Raji (cell line): ENCODE results near the gene CAPRIN1.
A peak's percentile ranks its signal among the peaks of the same experiment; 100 is the strongest.

Source experiments
- POLR2A ChIP-seq: IDR thresholded peaks from 2 replicates; pipeline ENCODE4 v1.6.1; 2011; ENCODE audit warnings: low read depth, low read length, control low read depth; ENCODE audit not compliant: insufficient read depth

The CAPRIN1 gene

GRCh38 chr11:34065505-34066203 lies 14.1 kb downstream of the CAPRIN1 start:
- no peak for TF ChIP-seq POLR2A

DNA sequence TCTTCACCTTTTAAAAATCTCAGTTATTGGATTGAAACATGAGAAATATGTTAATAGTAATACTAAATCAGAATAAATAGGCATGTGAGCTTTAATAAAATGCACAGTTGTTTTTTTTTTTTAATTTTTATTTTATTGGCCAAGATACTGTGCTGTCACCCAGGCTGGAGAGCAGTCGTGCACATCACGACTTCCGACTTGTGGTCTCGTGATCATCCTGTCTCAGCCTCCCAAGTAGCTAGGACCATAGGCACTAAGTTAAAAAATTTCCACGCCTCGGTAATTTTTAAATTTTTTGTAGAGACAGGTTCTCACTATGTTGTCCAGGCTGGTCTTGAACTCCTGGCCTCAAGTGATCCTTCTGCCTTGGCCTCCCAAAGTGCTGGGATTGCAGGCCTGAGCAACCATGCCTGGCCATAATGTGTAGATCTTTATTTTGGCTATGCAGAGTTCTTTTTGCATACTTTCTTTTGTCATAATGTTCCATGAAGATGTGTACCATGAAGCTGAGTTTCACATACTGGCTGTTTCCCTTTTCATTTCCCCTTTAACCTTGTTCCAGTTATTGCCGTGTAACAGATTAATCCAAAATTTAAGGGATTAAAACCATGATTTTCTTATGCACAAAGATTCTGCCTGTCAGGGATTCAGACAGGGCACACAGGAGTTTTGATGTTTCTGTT lies 16.0 kb downstream of the CAPRIN1 start:
- TF ChIP-seq POLR2A: no peak

- no peak for TF ChIP-seq POLR2A
Observed at GRCh38 chr11:34068111-34068510, 16.6 kb downstream of the CAPRIN1 start.

DNA sequence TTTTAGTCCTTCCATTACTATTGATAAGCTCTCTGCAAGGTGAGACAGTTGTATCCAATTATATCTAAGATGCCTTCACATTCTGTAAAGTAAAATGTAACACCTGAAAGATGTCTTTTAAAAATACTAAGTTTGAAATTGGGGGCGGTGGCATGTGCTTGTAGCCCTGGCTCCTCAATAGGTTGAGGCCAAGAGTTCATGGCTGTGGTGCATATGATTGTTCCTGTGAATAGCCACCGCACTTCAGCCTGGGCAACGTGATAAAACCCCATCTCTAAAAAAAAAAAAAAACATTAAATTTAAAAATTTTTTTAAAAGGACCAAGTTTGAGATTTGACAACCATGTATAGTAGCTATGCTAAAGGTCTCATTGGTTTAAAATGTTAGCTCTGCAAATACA lies 20.5 kb downstream of the CAPRIN1 start:
- no peak for TF ChIP-seq POLR2A

DNA sequence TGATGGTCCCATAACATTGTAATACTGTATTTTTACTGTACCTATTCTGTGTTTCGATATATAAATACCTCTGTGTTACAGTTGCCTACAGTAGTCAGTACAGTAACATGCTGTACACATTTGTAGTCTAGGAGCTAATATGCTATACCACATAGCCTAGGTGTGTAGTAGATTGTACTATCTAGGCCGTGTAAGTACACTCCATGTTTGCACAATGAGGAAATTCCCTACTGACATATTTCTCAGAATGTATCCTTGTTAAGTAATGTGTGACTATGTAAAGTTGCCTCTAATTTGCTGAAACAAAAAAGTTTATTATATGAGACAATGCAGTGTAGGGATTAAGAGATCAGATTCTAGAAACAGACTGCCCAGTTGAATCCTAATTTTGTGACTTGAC lies 21.3 kb downstream of the CAPRIN1 start:
- no peak for TF ChIP-seq POLR2A

- no peak for TF ChIP-seq POLR2A
Observed at GRCh38 chr11:34074391-34074790, 22.9 kb downstream of the CAPRIN1 start.

GRCh38 chr11:34075178-34075820 lies 23.8 kb downstream of the CAPRIN1 start:
- no peak for TF ChIP-seq POLR2A

GRCh38 chr11:34080609-34081008 lies 29.1 kb downstream of the CAPRIN1 start:
- TF ChIP-seq POLR2A: no peak

DNA sequence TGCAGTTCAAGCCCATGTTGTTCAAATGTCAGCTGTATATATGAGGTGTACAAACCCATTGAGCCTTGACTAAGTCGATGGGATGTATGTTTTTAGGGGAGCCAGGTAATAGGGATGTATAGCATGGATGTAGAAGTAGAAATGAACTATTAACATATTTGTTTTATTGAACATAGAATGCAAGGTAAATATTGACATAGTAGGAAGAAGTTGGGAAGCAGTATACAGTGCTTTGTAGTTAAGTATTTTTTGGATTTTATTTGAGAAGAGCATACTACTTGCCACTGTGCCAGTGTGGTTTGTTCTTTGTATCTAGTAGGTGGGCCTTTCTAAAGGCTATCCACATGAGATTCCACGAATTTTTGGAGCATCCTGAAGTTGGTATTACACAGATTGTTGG lies 33.1 kb downstream of the CAPRIN1 start:
- TF ChIP-seq POLR2A: no peak

- no peak for TF ChIP-seq POLR2A
Observed at GRCh38 chr11:34086554-34087283, 35.2 kb downstream of the CAPRIN1 start.

GRCh38 chr11:34091825-34092224 lies 40.3 kb downstream of the CAPRIN1 start:
- TF ChIP-seq POLR2A: no peak

DNA sequence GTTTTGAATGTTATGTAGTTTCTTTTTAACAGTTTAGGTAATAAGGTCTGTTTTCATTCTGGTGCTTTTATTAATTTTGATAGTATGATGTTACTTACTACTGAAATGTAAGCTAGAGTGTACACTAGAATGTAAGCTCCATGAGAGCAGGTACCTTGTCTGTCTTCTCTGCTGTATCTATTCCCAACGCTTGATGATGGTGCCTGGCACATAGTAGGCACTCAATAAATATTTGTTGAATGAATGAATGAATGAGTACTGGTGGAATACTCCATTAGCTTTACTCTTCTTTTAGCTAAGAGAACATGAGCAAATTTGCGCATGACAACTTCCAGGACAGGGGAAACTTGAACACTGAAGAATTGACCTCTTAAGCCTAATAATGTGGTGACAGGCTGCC lies 47.3 kb downstream of the CAPRIN1 start:
- TF ChIP-seq POLR2A: no peak

GRCh38 chr11:34104680-34105078 lies 53.1 kb downstream of the CAPRIN1 start:
- no peak for TF ChIP-seq POLR2A

DNA sequence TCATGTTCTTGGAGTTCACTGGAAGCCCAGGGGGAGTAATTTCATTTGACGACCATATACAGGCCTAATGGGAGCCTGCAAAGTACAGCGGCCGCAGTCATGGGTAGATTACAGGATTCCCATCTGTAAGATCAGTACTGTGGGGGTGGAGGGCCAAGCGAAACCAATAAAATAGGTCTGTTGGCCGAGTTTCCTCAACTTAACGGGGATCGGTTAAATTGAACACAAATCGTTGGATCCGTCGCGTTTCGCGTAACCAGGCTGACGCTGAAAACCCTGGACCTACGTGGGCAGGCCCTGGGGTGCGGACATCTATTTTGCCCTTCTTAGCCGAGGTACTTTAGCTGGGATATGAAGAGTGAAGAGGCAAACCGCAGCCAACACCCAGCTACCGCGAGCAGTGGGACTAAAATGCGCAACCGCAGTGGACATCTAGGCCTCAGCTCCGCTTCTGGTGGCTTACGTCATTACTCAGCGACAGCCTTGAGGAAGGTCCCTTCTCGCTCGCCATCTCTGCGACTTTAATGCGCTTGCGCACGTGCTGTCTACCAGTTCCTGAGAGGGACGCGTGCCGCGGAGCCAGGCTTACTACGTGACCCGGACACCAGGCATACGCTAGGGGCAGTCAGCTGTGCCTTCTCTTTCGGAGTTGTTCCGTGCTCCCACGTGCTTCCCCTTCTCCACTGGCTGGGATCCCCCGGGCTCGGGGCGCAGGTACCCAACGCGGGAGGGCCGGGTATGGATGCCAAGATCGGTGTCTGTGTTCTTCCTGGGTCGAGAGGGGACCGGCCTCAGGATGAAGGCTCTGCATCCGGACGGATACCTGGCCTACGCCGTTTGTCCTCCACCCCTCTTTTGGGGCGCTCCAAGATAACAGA lies 53.8 kb downstream of the CAPRIN1 start, which contains the start of gene NAT10:
TSS of gene NAT10 (plus strand) at position 551 of the 878 bp plus-strand sequence. CDS start 2,597 bp downstream, outside the sequence.
- TF ChIP-seq POLR2A: peak; percentile 98
